ENCODE measurements around the gene RBCK1.

DNA sequence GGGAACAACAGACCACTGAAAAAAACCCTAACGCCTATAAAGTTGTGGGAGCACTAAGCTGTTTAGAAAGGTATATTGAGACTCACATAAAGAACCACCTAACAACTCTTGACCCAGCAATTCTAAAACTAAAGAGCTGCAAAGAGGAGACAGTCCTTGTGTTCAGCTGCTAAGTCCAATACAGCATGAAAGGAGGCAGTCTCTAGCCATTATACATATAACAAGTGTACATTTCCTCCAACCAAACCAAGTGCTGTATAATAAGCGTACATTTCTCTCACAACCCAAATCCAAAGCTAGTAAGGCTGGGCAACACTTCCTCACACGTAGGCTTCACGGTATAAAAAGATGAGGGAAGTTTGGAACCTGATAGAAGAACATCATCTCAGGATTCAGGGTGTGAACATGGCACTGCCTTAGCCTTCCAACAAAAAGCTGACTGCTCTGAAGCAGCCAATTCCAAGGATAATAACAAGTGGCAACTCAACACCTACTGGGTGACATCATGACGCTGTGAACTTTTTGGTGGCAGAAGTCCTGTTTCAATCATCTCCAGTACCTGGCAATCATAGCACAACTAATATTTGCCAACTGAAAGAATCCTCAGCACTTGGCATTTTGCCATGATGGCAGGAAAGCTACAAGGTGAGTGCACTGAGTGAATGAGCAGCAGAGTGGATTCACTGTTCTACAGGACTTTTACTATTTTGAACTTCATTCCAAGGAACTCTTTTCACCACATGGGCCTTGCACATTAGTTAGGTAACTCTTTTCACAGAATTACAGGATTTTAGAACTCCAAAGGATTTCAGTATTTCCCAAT lies 37.6 kb downstream of the RBCK1 start:
- TF ChIP-seq, protein P1, sequence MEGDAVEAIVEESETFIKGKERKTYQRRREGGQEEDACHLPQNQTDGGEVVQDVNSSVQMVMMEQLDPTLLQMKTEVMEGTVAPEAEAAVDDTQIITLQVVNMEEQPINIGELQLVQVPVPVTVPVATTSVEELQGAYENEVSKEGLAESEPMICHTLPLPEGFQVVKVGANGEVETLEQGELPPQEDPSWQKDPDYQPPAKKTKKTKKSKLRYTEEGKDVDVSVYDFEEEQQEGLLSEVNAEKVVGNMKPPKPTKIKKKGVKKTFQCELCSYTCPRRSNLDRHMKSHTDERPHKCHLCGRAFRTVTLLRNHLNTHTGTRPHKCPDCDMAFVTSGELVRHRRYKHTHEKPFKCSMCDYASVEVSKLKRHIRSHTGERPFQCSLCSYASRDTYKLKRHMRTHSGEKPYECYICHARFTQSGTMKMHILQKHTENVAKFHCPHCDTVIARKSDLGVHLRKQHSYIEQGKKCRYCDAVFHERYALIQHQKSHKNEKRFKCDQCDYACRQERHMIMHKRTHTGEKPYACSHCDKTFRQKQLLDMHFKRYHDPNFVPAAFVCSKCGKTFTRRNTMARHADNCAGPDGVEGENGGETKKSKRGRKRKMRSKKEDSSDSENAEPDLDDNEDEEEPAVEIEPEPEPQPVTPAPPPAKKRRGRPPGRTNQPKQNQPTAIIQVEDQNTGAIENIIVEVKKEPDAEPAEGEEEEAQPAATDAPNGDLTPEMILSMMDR (IDR thresholded peaks at IDR 0.05; ENCODE audit: low read length) = no peak
- TF ChIP-seq EZH2 (optimal IDR thresholded peaks at IDR 0.05; ENCODE audit: low read depth, low read length) = no peak
- TF ChIP-seq EZH2phosphoT487 (IDR thresholded peaks at IDR 0.05; ENCODE audit: low read length) = no peak
